Activated CD4-positive, CD25-positive, alpha-beta regulatory T cell treated with anti-CD3 and anti-CD28 coated beads, Interleukin-2, amount 50 U/mL, for 16 hours (primary cell): ENCODE results near the gene HMGCR.

Experiments
- DNase-seq: peaks from one replicate; pipeline ENCODE4 v3.0.0-alpha.2; 2020; ENCODE audit warnings: low read depth, low spot score

HMGCR gene

GRCh38 chr5:75340714-75341478 lies 3.9 kb downstream of the HMGCR start:
- DNase-seq: no peak

- DNase-seq: no peak
Measured at GRCh38 chr5:75341934-75342333, 4.9 kb downstream of the HMGCR start.

GRCh38 chr5:75342836-75343235 lies 5.8 kb downstream of the HMGCR start:
- DNase-seq: no peak

- DNase-seq: no peak
Measured at GRCh38 chr5:75348241-75348640, 11.2 kb downstream of the HMGCR start.

GRCh38 chr5:75349663-75350062 lies 12.6 kb downstream of the HMGCR start:
- no peak for DNase-seq

GRCh38 chr5:75351139-75351926 lies 14.3 kb downstream of the HMGCR start:
- no peak for DNase-seq

- DNase-seq: no peak
Measured at GRCh38 chr5:75355236-75355635, 18.2 kb downstream of the HMGCR start.

- DNase-seq: no peak
Measured at GRCh38 chr5:75356719-75357118, 19.7 kb downstream of the HMGCR start.

GRCh38 chr5:75358117-75358516 lies 21.1 kb downstream of the HMGCR start:
- no peak for DNase-seq

- DNase-seq: no peak
Measured at GRCh38 chr5:75361310-75361709, 24.3 kb downstream of the HMGCR start.

GRCh38 chr5:75362474-75362975 lies 25.5 kb downstream of the HMGCR start:
- DNase-seq: no peak

GRCh38 chr5:75363111-75363510 lies 26.1 kb downstream of the HMGCR start:
- no peak for DNase-seq

GRCh38 chr5:75363726-75364495 lies 26.9 kb downstream of the HMGCR start:
- DNase-seq: no peak

GRCh38 chr5:75364571-75365280 lies 27.7 kb downstream of the HMGCR start:
- DNase-seq: no peak

- DNase-seq: no peak
Measured at GRCh38 chr5:75365740-75366139, 28.7 kb downstream of the HMGCR start.

- DNase-seq: no peak
Measured at GRCh38 chr5:75366787-75367186, 29.8 kb downstream of the HMGCR start.

- no peak for DNase-seq
Measured at GRCh38 chr5:75367401-75367800, 30.4 kb downstream of the HMGCR start.

GRCh38 chr5:75368391-75368790 lies 31.4 kb downstream of the HMGCR start:
- no peak for DNase-seq

GRCh38 chr5:75373862-75374261 lies 36.8 kb downstream of the HMGCR start:
- no peak for DNase-seq

- DNase-seq: no peak
Measured at GRCh38 chr5:75374394-75374814, 37.4 kb downstream of the HMGCR start.

GRCh38 chr5:75375414-75375813 lies 38.4 kb downstream of the HMGCR start:
- no peak for DNase-seq
